Endothelial cell of umbilical vein (primary cell): ENCODE measurements around the gene PUS7L.

Experiments
- CTCF ChIP-seq, 2 donors: IDR thresholded peaks; 1 replicate in 1 of 2; 2 replicates in 1 of 2; pipeline ENCODE4 v1.5.1; 2011; ENCODE audit warnings: low read length in 2 of 2, mild to moderate bottlenecking in 2 of 2, moderate library complexity in 2 of 2, control low read depth in 1 of 2, inconsistent platforms in 1 of 2, low read depth in 1 of 2; ENCODE audit not compliant: insufficient read depth in 1 of 2; ENCODE audit errors: extremely low read depth in 1 of 2
- EZH2 ChIP-seq: IDR thresholded peaks from 2 replicates; pipeline ENCODE4 v1.6.1; 2012; ENCODE audit warnings: borderline replicate concordance, low read depth, mild to moderate bottlenecking, moderate library complexity, low read length, inconsistent platforms; ENCODE audit not compliant: severe bottlenecking
- FOS ChIP-seq: IDR thresholded peaks from 2 replicates; pipeline ENCODE4 v1.6.1; 2011; ENCODE audit warnings: mild to moderate bottlenecking, low read length, moderate library complexity, borderline replicate concordance; ENCODE audit not compliant: insufficient read depth
- JUN ChIP-seq: IDR thresholded peaks from 2 replicates; pipeline ENCODE4 v1.6.1; 2011; ENCODE audit warnings: borderline replicate concordance, low read depth; ENCODE audit not compliant: insufficient read length, insufficient read depth
- MAX ChIP-seq: IDR thresholded peaks from 2 replicates; pipeline ENCODE4 v1.6.1; 2011; ENCODE audit not compliant: insufficient read depth, insufficient read length
- MYC ChIP-seq: IDR thresholded peaks from one replicate; pipeline ENCODE4 v1.6.1; 2011; ENCODE audit warnings: mild to moderate bottlenecking, low read depth, low read length
- POLR2A ChIP-seq: IDR thresholded peaks from 2 replicates; pipeline ENCODE4 v1.6.1; 2012; ENCODE audit warnings: low read depth, mild to moderate bottlenecking, control low read depth, low read length
- POLR2AphosphoS5 ChIP-seq: IDR thresholded peaks from 2 replicates; pipeline ENCODE4 v1.6.1; 2012; ENCODE audit warnings: low read depth, mild to moderate bottlenecking, control low read depth, low read length, moderate library complexity; ENCODE audit not compliant: insufficient read depth

- TF ChIP-seq EZH2 (no peak), POLR2AphosphoS5 (peak; percentile 97), POLR2A (peak; percentile 94), FOS (no peak), MAX (no peak), CTCF (IDR thresholded peaks at IDR 0.05; ENCODE audit: extremely low read depth in 1 of 2, insufficient read depth in 1 of 2, low read depth in 1 of 2, low read length in 2 of 2) (peak; percentile 18 to 48), JUN (no peak), MYC (no peak)
Observed at GRCh38 chr12:43805860-43806736, 47.5 kb upstream of the PUS7L start, which contains the start of gene TWF1.
